ENCODE data around the gene STARD13. TPM values are rescaled to one million over a fixed set of nuclear protein-coding genes. Genes with fewer than 3 reads are reported as not detected.

The STARD13 gene
- total RNA-seq, 2 donors from 2014 or later: 18.9 to 29.7 TPM

DNA sequence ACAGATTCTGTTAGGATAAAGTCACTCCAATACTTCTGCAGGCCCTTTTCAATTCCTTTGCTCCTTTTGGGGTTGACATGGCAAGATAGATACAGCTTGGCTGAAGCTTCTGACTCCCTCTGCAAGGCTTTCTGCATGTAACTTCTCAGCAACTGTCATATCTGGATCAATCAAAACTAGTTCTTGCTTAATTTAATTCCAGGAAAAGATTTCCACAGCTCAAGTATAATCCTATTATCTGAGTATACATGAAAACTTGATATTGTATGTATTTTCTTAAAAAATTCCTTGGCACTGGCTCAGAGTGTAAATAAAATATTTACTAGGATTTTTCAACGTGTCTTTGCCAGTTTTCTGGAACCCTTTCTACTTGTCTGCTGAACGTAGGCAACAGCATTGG is 109.6 kb downstream of the STARD13 start:
- Histone ChIP-seq H3K36me3 (replicated peaks in 1 of 2; ENCODE audit: insufficient read depth in 1 of 2, low read depth in 2 of 2) (no peaks in the 10 kb centered on the region), H3K27ac (no peak overlapping the region), H3K9me3 (no peaks in the 10 kb centered on the region), H3K4me1 (peaks cover 46% of the 10 kb centered on the region), H3K4me3 (no peak overlapping the region), H3K27me3 (no peaks in the 10 kb centered on the region)
- TF ChIP-seq CTCF (IDR thresholded peaks at IDR 0.05) (no peak), POLR2A (IDR thresholded peaks at IDR 0.05) (no peak)
- intact Hi-C loops (cut with DNase I): no loop called here
- 6 to 14% methylated on average over 2 of the region's 2 CpGs for WGBS, 2 donors
- DNase-seq (no peak), ATAC-seq (no peak)

DNA sequence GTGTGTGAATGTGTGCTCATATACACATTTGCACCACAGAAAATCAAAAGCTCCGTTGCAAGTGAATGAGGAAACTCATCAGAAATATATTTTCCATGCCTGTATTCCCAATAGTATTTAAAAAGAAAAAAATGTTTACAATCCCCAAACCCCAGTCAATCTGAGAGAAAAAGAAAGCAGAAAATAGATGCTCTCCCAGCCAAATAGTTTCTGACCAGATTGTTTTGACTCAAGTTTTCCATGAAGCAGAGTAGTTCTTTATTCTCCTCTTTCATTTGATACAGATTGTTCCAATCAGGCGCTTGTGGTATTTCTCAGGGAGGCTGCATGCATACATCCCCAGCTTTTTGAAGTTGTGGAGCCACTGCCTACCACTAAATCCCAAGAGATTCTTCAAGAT is 110.6 kb downstream of the STARD13 start:
- H3K36me3 ChIP-seq (replicated peaks in 1 of 2; ENCODE audit: insufficient read depth in 1 of 2, low read depth in 2 of 2): no peaks in the 10 kb centered on the region
- H3K4me3 ChIP-seq: no peak overlapping the region
- TF ChIP-seq CTCF (IDR thresholded peaks at IDR 0.05): no peak
- TF ChIP-seq POLR2A (IDR thresholded peaks at IDR 0.05): no peak
- no peak for ATAC-seq
- intact Hi-C loops (cut with DNase I): no loop called here
- no peak overlapping the region for H3K27ac ChIP-seq
- peaks cover 35% of the 10 kb centered on the region for H3K4me1 ChIP-seq
- no peaks in the 10 kb centered on the region for H3K9me3 ChIP-seq
- WGBS, 2 donors: 88 to 95% methylated on average over 2 of the region's 2 CpGs
- DNase-seq: no peak
- no peaks in the 10 kb centered on the region for H3K27me3 ChIP-seq

DNA sequence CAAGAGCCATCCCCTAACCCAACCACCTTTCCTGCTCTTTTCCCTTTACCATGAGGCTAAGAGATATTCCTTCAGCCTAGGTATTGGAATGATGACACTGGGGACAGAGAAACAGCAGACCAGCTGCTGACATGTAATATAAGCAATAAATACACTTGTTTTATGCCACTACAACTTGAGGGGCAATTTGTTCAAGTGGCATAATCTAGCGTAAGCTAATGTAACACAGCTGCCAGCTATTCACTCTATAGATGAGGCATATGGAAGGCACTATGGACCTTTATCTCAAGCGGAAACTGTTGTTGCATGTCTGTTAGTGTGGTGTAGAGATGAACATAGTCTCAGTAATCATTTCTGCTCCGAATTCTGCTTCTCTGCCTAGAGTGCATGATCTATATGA is 111.1 kb downstream of the STARD13 start:
- no peaks in the 10 kb centered on the region for H3K27me3 ChIP-seq
- H3K4me3 ChIP-seq: no peak overlapping the region
- TF ChIP-seq POLR2A (IDR thresholded peaks at IDR 0.05): no peak
- no peak for TF ChIP-seq CTCF (IDR thresholded peaks at IDR 0.05)
- ATAC-seq: no peak
- peaks cover 31% of the 10 kb centered on the region for H3K4me1 ChIP-seq
- H3K9me3 ChIP-seq: no peaks in the 10 kb centered on the region
- intact Hi-C loops (cut with DNase I): no loop called here
- WGBS, 2 donors: 91 to 95% methylated on average over 3 of the region's 3 CpGs
- H3K36me3 ChIP-seq (replicated peaks in 1 of 2; ENCODE audit: insufficient read depth in 1 of 2, low read depth in 2 of 2): no peaks in the 10 kb centered on the region
- no peak overlapping the region for H3K27ac ChIP-seq
- DNase-seq: no peak

DNA sequence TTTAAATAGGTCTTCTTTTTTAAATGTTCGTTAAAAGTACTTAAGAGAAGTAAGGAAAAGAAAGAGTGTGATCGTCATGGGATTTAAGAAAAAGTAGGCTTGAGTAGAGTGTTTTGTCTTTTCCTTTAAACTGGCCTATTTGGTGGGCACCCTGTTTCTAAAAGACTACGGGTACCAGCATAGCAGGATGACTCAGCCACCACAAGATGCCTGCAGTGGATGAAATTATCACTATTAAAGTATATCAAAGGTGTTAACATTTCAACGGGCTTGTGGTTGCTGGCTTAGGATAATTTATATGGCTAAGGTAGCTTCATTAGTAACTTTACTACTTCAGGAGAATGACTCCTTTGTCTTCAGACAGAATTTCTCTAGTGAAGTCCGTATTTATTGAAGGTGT is 112.6 kb downstream of the STARD13 start:
- DNase-seq (no peak), ATAC-seq (no peak)
- peaks cover 28% of the 10 kb centered on the region for H3K4me1 ChIP-seq
- 93 to 94% methylated on average over 5 of the region's 5 CpGs for WGBS, 2 donors
- intact Hi-C loops (cut with DNase I): no loop called here
- H3K9me3 ChIP-seq: no peaks in the 10 kb centered on the region
- H3K27me3 ChIP-seq: no peaks in the 10 kb centered on the region
- no peak overlapping the region for H3K27ac ChIP-seq
- TF ChIP-seq CTCF (IDR thresholded peaks at IDR 0.05) (no peak), POLR2A (IDR thresholded peaks at IDR 0.05) (no peak)
- H3K4me3 ChIP-seq: no peak overlapping the region
- no peaks in the 10 kb centered on the region for H3K36me3 ChIP-seq (replicated peaks in 1 of 2; ENCODE audit: insufficient read depth in 1 of 2, low read depth in 2 of 2)

DNA sequence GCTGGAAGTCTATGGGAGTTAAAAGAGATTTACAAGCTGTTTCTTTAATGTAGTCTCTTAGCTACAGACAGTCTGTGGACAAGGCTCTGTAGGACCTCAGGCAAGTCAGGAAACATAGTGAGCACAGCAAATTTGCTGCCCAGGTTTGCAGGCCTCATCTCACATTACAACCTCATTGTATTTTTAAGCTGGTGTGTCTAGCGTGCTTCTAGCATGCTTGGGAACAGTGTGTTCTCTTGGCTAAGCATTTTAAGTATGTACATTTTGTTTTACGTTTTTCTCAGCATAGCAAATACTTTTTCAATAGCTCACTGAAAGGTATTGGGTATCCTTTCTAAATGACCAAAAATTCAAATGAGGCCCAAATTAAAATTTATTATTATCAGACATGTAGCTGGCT is 113.2 kb downstream of the STARD13 start:
- intact Hi-C loops (cut with DNase I): no loop called here
- ATAC-seq (no peak), DNase-seq (no peak)
- H3K36me3 ChIP-seq (replicated peaks in 1 of 2; ENCODE audit: insufficient read depth in 1 of 2, low read depth in 2 of 2): no peaks in the 10 kb centered on the region
- H3K4me3 ChIP-seq: no peak overlapping the region
- H3K4me1 ChIP-seq: peaks cover 26% of the 10 kb centered on the region
- H3K9me3 ChIP-seq: no peaks in the 10 kb centered on the region
- no peak overlapping the region for H3K27ac ChIP-seq
- 84 to 93% methylated on average over 2 of the region's 2 CpGs for WGBS, 2 donors
- no peak for TF ChIP-seq CTCF (IDR thresholded peaks at IDR 0.05)
- no peak for TF ChIP-seq POLR2A (IDR thresholded peaks at IDR 0.05)
- H3K27me3 ChIP-seq: no peaks in the 10 kb centered on the region
